ENCODE measurements around the gene IKZF5.

IKZF5 gene

GRCh38 chr10:122966879-122967278 lies 41.7 kb downstream of the IKZF5 start:
- Histone ChIP-seq H3K27me3 (replicated peaks; ENCODE audit: insufficient read depth, low read length) (no peaks in the 10 kb centered on the region), H3K9ac (ENCODE audit: low read length) (no peak overlapping the region), H4K20me1 (ENCODE audit: insufficient read depth, low read length) (no peaks in the 10 kb centered on the region), H2AFZ (ENCODE audit: low read length) (no peak overlapping the region), H3F3A (ENCODE audit: insufficient read depth, low read length) (no peaks in the 10 kb centered on the region), H3K4me2 (ENCODE audit: low read depth, low read length) (no peak overlapping the region), H3K27ac (ENCODE audit: low read length) (no peak overlapping the region), H3K4me3 (ENCODE audit: low read length) (no peak overlapping the region), H3K9me2 (replicated peaks; ENCODE audit: insufficient read depth, low read length) (no peaks in the 10 kb centered on the region), H3K9me3 (replicated peaks; ENCODE audit: insufficient read depth, low read length) (no peaks in the 10 kb centered on the region), H3K79me2 (ENCODE audit: low read length) (no peaks in the 10 kb centered on the region), H3K36me3 (replicated peaks; ENCODE audit: insufficient read depth, low read length) (no peaks in the 10 kb centered on the region), H3K4me1 (ENCODE audit: low read length) (no peaks in the 10 kb centered on the region)
- no peak for TF ChIP-seq CTCF (IDR thresholded peaks at IDR 0.05; ENCODE audit: low read length)
- DNase-seq = no peak

GRCh38 chr10:122962405-122962804 lies 46.2 kb downstream of the IKZF5 start:
- Histone ChIP-seq H3K9me2 (replicated peaks; ENCODE audit: insufficient read depth, low read length) (no peaks in the 10 kb centered on the region), H4K20me1 (ENCODE audit: insufficient read depth, low read length) (no peaks in the 10 kb centered on the region), H3K4me2 (ENCODE audit: low read depth, low read length) (no peak overlapping the region), H3K27ac (ENCODE audit: low read length) (no peak overlapping the region), H3K36me3 (replicated peaks; ENCODE audit: insufficient read depth, low read length) (no peaks in the 10 kb centered on the region), H3K9ac (ENCODE audit: low read length) (no peak overlapping the region), H3F3A (ENCODE audit: insufficient read depth, low read length) (no peaks in the 10 kb centered on the region), H3K4me1 (ENCODE audit: low read length) (no peaks in the 10 kb centered on the region), H2AFZ (ENCODE audit: low read length) (no peak overlapping the region), H3K4me3 (ENCODE audit: low read length) (no peak overlapping the region), H3K79me2 (ENCODE audit: low read length) (no peaks in the 10 kb centered on the region), H3K27me3 (replicated peaks; ENCODE audit: insufficient read depth, low read length) (no peaks in the 10 kb centered on the region), H3K9me3 (replicated peaks; ENCODE audit: insufficient read depth, low read length) (no peaks in the 10 kb centered on the region)
- no peak for DNase-seq
- TF ChIP-seq EZH2 (optimal IDR thresholded peaks at IDR 0.05; ENCODE audit: low read depth, low read length) (no peak), EZH2phosphoT487 (IDR thresholded peaks at IDR 0.05; ENCODE audit: low read length) (no peak), CTCF (IDR thresholded peaks at IDR 0.05; ENCODE audit: low read length) (no peak)

GRCh38 chr10:122957474-122957873 lies 51.1 kb downstream of the IKZF5 start:
- TF ChIP-seq EZH2 (optimal IDR thresholded peaks at IDR 0.05; ENCODE audit: low read depth, low read length) = no peak
- TF ChIP-seq EZH2phosphoT487 (IDR thresholded peaks at IDR 0.05; ENCODE audit: low read length) = no peak
- TF ChIP-seq CTCF (IDR thresholded peaks at IDR 0.05; ENCODE audit: low read length) = no peak
- Histone ChIP-seq H4K20me1 (ENCODE audit: insufficient read depth, low read length) (no peaks in the 10 kb centered on the region), H3K36me3 (replicated peaks; ENCODE audit: insufficient read depth, low read length) (no peaks in the 10 kb centered on the region), H3K4me3 (ENCODE audit: low read length) (no peak overlapping the region), H3K9me3 (replicated peaks; ENCODE audit: insufficient read depth, low read length) (no peaks in the 10 kb centered on the region), H3K4me2 (ENCODE audit: low read depth, low read length) (no peak overlapping the region), H3F3A (ENCODE audit: insufficient read depth, low read length) (peaks cover 4% of the 10 kb centered on the region; the same call in 1 of the 2 replicates), H3K4me1 (ENCODE audit: low read length) (peaks cover 6% of the 10 kb centered on the region), H3K9ac (ENCODE audit: low read length) (no peak overlapping the region), H3K27me3 (replicated peaks; ENCODE audit: insufficient read depth, low read length) (peaks cover 13% of the 10 kb centered on the region; the same call in 1 of the 2 replicates), H3K27ac (ENCODE audit: low read length) (no peak overlapping the region), H3K9me2 (replicated peaks; ENCODE audit: insufficient read depth, low read length) (no peaks in the 10 kb centered on the region), H3K79me2 (ENCODE audit: low read length) (no peaks in the 10 kb centered on the region), H2AFZ (ENCODE audit: low read length) (no peak overlapping the region)
- DNase-seq = no peak

Measured in MM.1S (cell line).